Sigmoid colon (tissue), 7 donors: ENCODE measurements around the gene CYP4V2. TPM values are rescaled to one million over a fixed set of nuclear protein-coding genes. Genes with fewer than 3 reads are reported as not detected.

Experiments used
- DNase-seq: peaks from one replicate; pipeline ENCODE4 v3.0.0-alpha.2; 2019
- H3K27ac ChIP-seq, 4 donors: fragments of 200-600 bp; sonication (generic); one replicate each; pipeline ENCODE4 v1.5.1; 2016 to 2019; ENCODE audit warnings: mild to moderate bottlenecking in 1 of 4
- H3K27me3 ChIP-seq, 3 donors: fragments of 200-600 bp; sonication (generic); one replicate each; pipeline ENCODE4 v1.5.1; 2019; ENCODE audit warnings: mild to moderate bottlenecking in 1 of 3
- H3K36me3 ChIP-seq, 4 donors: fragments of 200-600 bp; sonication (generic); one replicate each; pipeline ENCODE4 v1.5.1; 2016 to 2019
- H3K4me1 ChIP-seq, 4 donors: fragments of 200-600 bp; sonication (generic); one replicate each; pipeline ENCODE4 v1.5.1; 2017 to 2019
- H3K4me3 ChIP-seq, 4 donors: fragments of 200-600 bp; sonication (generic); one replicate each; pipeline ENCODE4 v1.5.1; 2017 to 2019; ENCODE audit warnings: mild to moderate bottlenecking in 2 of 4, moderate library complexity in 1 of 4
- H3K9me3 ChIP-seq, 4 donors: fragments of 200-600 bp in 3 of 4; sonication (generic) in 3 of 4; one replicate each; pipeline versions ENCODE4 v1.5.1 to v1.6.1; 2013 to 2019
- CTCF ChIP-seq, 4 experiments: fragments of 450-650 bp in 3 of 4; fragments of 200-600 bp in 1 of 4; IDR thresholded peaks; one replicate each; pipeline ENCODE4 v1.5.1; 2016 to 2019; ENCODE audit warnings: antibody characterized with exemption in 4 of 4, mild to moderate bottlenecking in 3 of 4, moderate library complexity in 2 of 4
- EP300 ChIP-seq, 4 donors: sonication (generic); formaldehyde crosslinking; IDR thresholded peaks; one replicate each; pipeline ENCODE4 v1.6.1; 2017; ENCODE audit warnings: antibody characterized with exemption in 4 of 4
- POLR2A ChIP-seq, 2 donors: fragments of 450-650 bp; IDR thresholded peaks; one replicate each; pipeline ENCODE4 v1.6.1; 2016; ENCODE audit warnings: antibody characterized with exemption in 2 of 2, mild to moderate bottlenecking in 2 of 2, moderate library complexity in 2 of 2
- POLR2AphosphoS5 ChIP-seq, 4 donors: sonication (generic); formaldehyde crosslinking; IDR thresholded peaks; one replicate each; pipeline ENCODE4 v1.6.1; 2017; ENCODE audit warnings: antibody characterized with exemption in 4 of 4
- WGBS, 2 donors: extraction: QIAGEN DNeasy Blood & Tissue Kit; methylation state at CpG; one replicate each; pipeline ENCODE4 v1.1.7; 2013; 5-methylcytosine and 5-hydroxymethylcytosine counted together
- intact Hi-C: fragments of 100-400 bp; cut with DNase I; formaldehyde crosslinking; loops from one replicate; pipeline ENCODE4 v1.15.1; 2023
- polyA plus RNA-seq, 3 donors: library from polyadenylated mRNA; stranded (reverse); fragments of 200-250 nt; gene quantifications; one replicate each; pipeline ENCODE4 v1.2.3, GENCODE V29; 2013
- total RNA-seq, 4 donors: library from RNA; depleted of rRNA; stranded (reverse); fragments of >200 nt; gene quantifications; one replicate each; pipeline ENCODE4 v1.1.0, GENCODE V29; 2016
- donor health status: healthy with polysubstance abuse.
- donor health status: Bipolar disorder and iron deficiency.
- donor health status: healthy.

Gene CYP4V2
- total and polyA plus RNA-seq, 7 donors, result 7.2 to 75.3 (median 30.0) TPM

GRCh38 chr4:186170966-186171365, 20.4 kb upstream of the CYP4V2 start:
- no peaks in the 10 kb centered on the region for H3K4me1 ChIP-seq
- no peak overlapping the region for H3K4me3 ChIP-seq
- H3K27ac ChIP-seq, result no peak overlapping the region
- WGBS, 2 donors, result 93 to 94% methylated on average over 13 of the region's 13 CpGs
- H3K36me3 ChIP-seq, result peaks cover 0 to 4% (median under 1%) of the 10 kb centered on the region in 4 donors
- no peaks in the 10 kb centered on the region for H3K9me3 ChIP-seq
- no peak for TF ChIP-seq EP300 (IDR thresholded peaks at IDR 0.05)
- no peak for TF ChIP-seq CTCF (IDR thresholded peaks at IDR 0.05)
- TF ChIP-seq POLR2A (IDR thresholded peaks at IDR 0.05), result no peak
- TF ChIP-seq POLR2AphosphoS5 (IDR thresholded peaks at IDR 0.05), result no peak
- no peaks in the 10 kb centered on the region for H3K27me3 ChIP-seq
- intact Hi-C loops, result no loop called here
- no peak for DNase-seq

- no peak for DNase-seq
- WGBS, 2 donors, result 16 to 65% methylated on average over 8 of the region's 8 CpGs
- Histone ChIP-seq H3K9me3 (no peaks in the 10 kb centered on the region), H3K27me3 (no peaks in the 10 kb centered on the region), H3K4me1 (no peaks in the 10 kb centered on the region), H3K36me3 (no peaks in the 10 kb centered on the region), H3K27ac (no peak overlapping the region), H3K4me3 (no peak overlapping the region)
- TF ChIP-seq POLR2AphosphoS5 (IDR thresholded peaks at IDR 0.05) (no peak), CTCF (IDR thresholded peaks at IDR 0.05) (no peak), EP300 (IDR thresholded peaks at IDR 0.05) (no peak), POLR2A (IDR thresholded peaks at IDR 0.05) (no peak)
- intact Hi-C loops, result no loop called here
Observed at GRCh38 chr4:186172546-186172945, 18.8 kb upstream of the CYP4V2 start.

- 87 to 97% methylated on average over 3 of the region's 3 CpGs for WGBS, 2 donors
- H3K27me3 ChIP-seq, result no peaks in the 10 kb centered on the region
- intact Hi-C loops, result no loop called here
- no peak overlapping the region for H3K4me3 ChIP-seq
- H3K4me1 ChIP-seq, result peaks cover 0 to 23% (median 21%) of the 10 kb centered on the region in 4 donors
- DNase-seq, result no peak
- H3K27ac ChIP-seq, result no peak overlapping the region
- H3K9me3 ChIP-seq, result no peaks in the 10 kb centered on the region
- TF ChIP-seq POLR2A (IDR thresholded peaks at IDR 0.05) (no peak), POLR2AphosphoS5 (IDR thresholded peaks at IDR 0.05) (no peak), EP300 (IDR thresholded peaks at IDR 0.05) (no peak), CTCF (IDR thresholded peaks at IDR 0.05) (no peak)
- H3K36me3 ChIP-seq, result no peaks in the 10 kb centered on the region
Observed at GRCh38 chr4:186188107-186188506, 3.3 kb upstream of the CYP4V2 start.

- DNase-seq, result no peak
- Histone ChIP-seq H3K9me3 (no peaks in the 10 kb centered on the region), H3K4me1 (peaks cover 0 to 39% (median 31%) of the 10 kb centered on the region in 4 donors), H3K36me3 (peaks cover 0 to 3% (median 0%) of the 10 kb centered on the region in 4 donors), H3K27ac (peak overlapping the region; percentile 93 to 99 (median 98)), H3K4me3 (peak overlapping the region in 1 of 4 donors; percentile 89), H3K27me3 (no peaks in the 10 kb centered on the region)
- intact Hi-C loops, result loop anchor here (2.0 to 10.0 kb wide), 4 partner anchors 45 to 987 kb away; partner anchors contain the start of genes CFAP97, FAT1 and TLR3
- no peak for TF ChIP-seq POLR2A (IDR thresholded peaks at IDR 0.05)
- WGBS, 2 donors, result 29 to 47% methylated on average over 4 of the region's 4 CpGs
Observed at GRCh38 chr4:186189656-186190055, 1.7 kb upstream of the CYP4V2 start.

- H3K27ac ChIP-seq, result peak overlapping the region; percentile 93 to 99 (median 98)
- H3K9me3 ChIP-seq, result no peaks in the 10 kb centered on the region
- peak in 1 of 4 experiments; percentile 23 for TF ChIP-seq CTCF (IDR thresholded peaks at IDR 0.05)
- TF ChIP-seq EP300 (IDR thresholded peaks at IDR 0.05), result no peak
- WGBS, 2 donors, result 0% methylated on average over 34 of the region's 34 CpGs
- peak overlapping the region; percentile 79 to 89 (median 82) for H3K4me3 ChIP-seq
- peak; percentile 75 for DNase-seq
- intact Hi-C loops, result loop anchor here (2.0 to 10.0 kb wide), 4 partner anchors 46 to 988 kb away; partner anchors contain the start of genes CFAP97, FAT1 and TLR3
- peaks cover 0 to 40% (median 31%) of the 10 kb centered on the region in 4 donors for H3K4me1 ChIP-seq
- H3K27me3 ChIP-seq, result no peaks in the 10 kb centered on the region
- H3K36me3 ChIP-seq, result peaks cover 0 to 13% (median 2%) of the 10 kb centered on the region in 4 donors
Observed at GRCh38 chr4:186190581-186191199, 677 bp upstream of the CYP4V2 start.
